A549 treated with AZD9567 at 1 μM for 4 hours (cell line): ENCODE measurements around the gene HTR1A. TPM values are rescaled to one million over a fixed set of nuclear protein-coding genes. Genes with fewer than 3 reads are reported as not detected.

Experiments
- total RNA-seq: library from RNA; stranded (reverse); fragments of 200-300 nt; extraction: Qiagen RNA extraction; gene quantifications from 5 replicates; pipeline ENCODE4 v1.2.3, GENCODE V29; 2022; ENCODE audit not compliant: insufficient read depth

Gene HTR1A
- not detected in 5 replicates for total RNA-seq

GRCh38 chr5:63962279-63962678 is at the start of gene HTR1A:
HTR1A (minus strand) TSS chr5:63962445; CDS start chr5:63961719, 726 bp downstream.

Other genes starting within 250 kb of the HTR1A start
- gene RNF180, start 203.4 kb upstream of the HTR1A start, total RNA-seq = 0.19 to 7.9 TPM (median 0.35 TPM) in 5 replicates